PFSK-1 (cell line): ENCODE data around the gene SMIM31. TPM values are rescaled to one million over a fixed set of nuclear protein-coding genes. Genes with fewer than 3 reads are reported as not detected.

Experiments used
- FOXP2 ChIP-seq: optimal IDR thresholded peaks from 2 replicates; pipeline ENCODE3; 2011; ENCODE audit warnings: borderline replicate concordance, control low read depth, inconsistent platforms; ENCODE audit not compliant: insufficient read depth; ENCODE audit errors: extremely low read length, extremely low read depth
- POLR2AphosphoS5 ChIP-seq: IDR thresholded peaks from 2 replicates; pipeline ENCODE4 v1.6.1; 2012; ENCODE audit warnings: low read depth, mild to moderate bottlenecking, control low read depth, low read length, moderate library complexity
- SIN3A ChIP-seq: IDR thresholded peaks from 2 replicates; pipeline ENCODE4 v1.6.1; 2012; ENCODE audit warnings: mild to moderate bottlenecking, low read length, moderate library complexity, borderline replicate concordance; ENCODE audit not compliant: insufficient read depth
- TAF1 ChIP-seq: IDR thresholded peaks from 2 replicates; pipeline ENCODE4 v1.6.1; 2012; ENCODE audit warnings: low read length, control low read depth, borderline replicate concordance; ENCODE audit not compliant: insufficient read depth
- polyA plus RNA-seq: library from polyadenylated mRNA; unstranded; fragments of >200 nt; gene quantifications from one replicate; pipeline ENCODE4 v1.2.1, GENCODE V29; 2012; ENCODE audit warnings: low read depth, missing spikeins; ENCODE audit not compliant: insufficient read length
- TF ChIP-seq, protein P1 (sequence below), 2 experiments: IDR thresholded peaks; 2 replicates each; pipeline versions ENCODE4 v1.6.1 to v1.8.0; 2011 to 2012; ENCODE audit warnings: low read depth in 2 of 2, low read length in 2 of 2, control low read depth in 1 of 2, inconsistent platforms in 1 of 2, mild to moderate bottlenecking in 1 of 2, moderate library complexity in 1 of 2; ENCODE audit not compliant: insufficient read depth in 1 of 2

SMIM31 gene
- polyA plus RNA-seq: not detected

DNA sequence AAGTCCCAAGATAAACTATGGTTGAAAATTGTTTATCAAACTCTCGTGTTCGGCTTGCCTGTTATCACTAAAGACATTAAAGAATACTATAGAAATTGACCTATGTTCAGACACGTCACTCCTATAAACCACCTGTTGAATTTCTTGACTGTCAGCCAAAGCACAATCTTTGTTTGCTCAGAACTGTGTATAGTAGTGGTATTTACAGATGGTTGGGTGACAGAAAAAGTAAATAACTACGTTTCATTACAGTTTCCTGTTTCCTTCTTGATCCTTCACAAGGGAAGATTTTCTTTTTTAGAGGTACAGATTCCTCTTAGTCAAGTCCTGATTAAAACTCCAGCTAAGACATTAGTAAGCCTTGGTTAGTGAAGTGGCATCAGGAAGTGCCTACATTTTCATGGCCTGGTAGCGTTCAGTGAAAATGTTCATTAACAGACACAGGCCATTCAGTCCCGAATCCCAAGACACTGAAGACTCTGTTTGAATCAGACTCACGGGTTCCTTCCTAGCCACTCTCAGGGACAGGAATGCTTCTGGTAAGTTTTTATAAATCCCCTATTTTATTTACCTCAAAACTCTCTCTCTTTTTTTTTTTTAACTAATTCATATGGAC lies at the start of gene SMIM31:
SMIM31 (plus strand) TSS at position 259 of the 616 bp plus-strand sequence. CDS start 16,313 bp downstream, outside the sequence.
- TF ChIP-seq, protein P1, sequence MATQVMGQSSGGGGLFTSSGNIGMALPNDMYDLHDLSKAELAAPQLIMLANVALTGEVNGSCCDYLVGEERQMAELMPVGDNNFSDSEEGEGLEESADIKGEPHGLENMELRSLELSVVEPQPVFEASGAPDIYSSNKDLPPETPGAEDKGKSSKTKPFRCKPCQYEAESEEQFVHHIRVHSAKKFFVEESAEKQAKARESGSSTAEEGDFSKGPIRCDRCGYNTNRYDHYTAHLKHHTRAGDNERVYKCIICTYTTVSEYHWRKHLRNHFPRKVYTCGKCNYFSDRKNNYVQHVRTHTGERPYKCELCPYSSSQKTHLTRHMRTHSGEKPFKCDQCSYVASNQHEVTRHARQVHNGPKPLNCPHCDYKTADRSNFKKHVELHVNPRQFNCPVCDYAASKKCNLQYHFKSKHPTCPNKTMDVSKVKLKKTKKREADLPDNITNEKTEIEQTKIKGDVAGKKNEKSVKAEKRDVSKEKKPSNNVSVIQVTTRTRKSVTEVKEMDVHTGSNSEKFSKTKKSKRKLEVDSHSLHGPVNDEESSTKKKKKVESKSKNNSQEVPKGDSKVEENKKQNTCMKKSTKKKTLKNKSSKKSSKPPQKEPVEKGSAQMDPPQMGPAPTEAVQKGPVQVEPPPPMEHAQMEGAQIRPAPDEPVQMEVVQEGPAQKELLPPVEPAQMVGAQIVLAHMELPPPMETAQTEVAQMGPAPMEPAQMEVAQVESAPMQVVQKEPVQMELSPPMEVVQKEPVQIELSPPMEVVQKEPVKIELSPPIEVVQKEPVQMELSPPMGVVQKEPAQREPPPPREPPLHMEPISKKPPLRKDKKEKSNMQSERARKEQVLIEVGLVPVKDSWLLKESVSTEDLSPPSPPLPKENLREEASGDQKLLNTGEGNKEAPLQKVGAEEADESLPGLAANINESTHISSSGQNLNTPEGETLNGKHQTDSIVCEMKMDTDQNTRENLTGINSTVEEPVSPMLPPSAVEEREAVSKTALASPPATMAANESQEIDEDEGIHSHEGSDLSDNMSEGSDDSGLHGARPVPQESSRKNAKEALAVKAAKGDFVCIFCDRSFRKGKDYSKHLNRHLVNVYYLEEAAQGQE (IDR thresholded peaks at IDR 0.05; ENCODE audit: insufficient read depth in 1 of 2, low read depth in 2 of 2, low read length in 2 of 2): no peak
- TF ChIP-seq POLR2AphosphoS5 (no peak), TAF1 (no peak), SIN3A (no peak), FOXP2 (no peak)

DNA sequence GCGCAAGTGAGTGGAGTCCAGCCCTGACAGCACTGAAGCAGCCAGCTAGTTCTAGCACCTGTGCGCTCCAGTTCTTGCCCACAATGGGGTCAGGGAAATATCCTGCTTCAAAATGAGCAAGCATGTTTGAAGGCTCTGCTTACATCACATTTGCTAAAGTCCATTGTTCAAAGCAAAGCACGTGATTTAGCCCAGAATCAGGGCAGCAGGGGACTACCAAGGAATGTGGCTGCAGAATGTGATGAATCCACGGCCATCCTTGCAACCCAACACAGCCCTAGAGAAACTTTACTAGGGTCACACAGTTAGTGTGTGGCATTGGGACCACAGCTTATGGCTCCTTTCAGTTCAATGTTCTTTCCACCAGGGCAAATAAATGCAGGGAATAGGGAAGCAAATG lies 47.3 kb upstream of the SMIM31 start:
- TF ChIP-seq POLR2AphosphoS5 (no peak), TAF1 (no peak), SIN3A (no peak), FOXP2 (no peak)
- TF ChIP-seq, protein P1 (IDR thresholded peaks at IDR 0.05; ENCODE audit: insufficient read depth in 1 of 2, low read depth in 2 of 2, low read length in 2 of 2): no peak

DNA sequence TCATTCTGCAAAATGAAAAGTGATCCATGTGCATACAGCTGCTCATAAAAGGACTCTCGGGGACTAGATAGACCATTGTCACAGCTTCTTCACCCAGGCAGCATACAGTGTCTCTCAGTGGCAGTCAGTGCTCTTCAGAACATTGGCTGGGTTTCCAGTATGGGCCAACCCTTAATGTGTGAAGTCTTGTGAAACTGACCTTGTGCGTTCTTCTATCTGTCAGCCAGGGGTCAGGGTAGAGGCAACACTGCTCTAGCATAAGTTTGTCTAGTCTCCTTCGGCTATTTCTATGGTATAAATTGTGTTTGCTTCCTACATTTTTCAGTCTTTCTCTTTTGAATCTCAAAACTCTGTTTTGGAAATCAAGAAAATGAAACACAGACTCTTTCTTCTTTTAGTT lies 37.0 kb upstream of the SMIM31 start:
- no peak for TF ChIP-seq TAF1
- TF ChIP-seq SIN3A: no peak
- TF ChIP-seq, protein P1 (IDR thresholded peaks at IDR 0.05; ENCODE audit: insufficient read depth in 1 of 2, low read depth in 2 of 2, low read length in 2 of 2): no peak
- TF ChIP-seq FOXP2: no peak
- no peak for TF ChIP-seq POLR2AphosphoS5

DNA sequence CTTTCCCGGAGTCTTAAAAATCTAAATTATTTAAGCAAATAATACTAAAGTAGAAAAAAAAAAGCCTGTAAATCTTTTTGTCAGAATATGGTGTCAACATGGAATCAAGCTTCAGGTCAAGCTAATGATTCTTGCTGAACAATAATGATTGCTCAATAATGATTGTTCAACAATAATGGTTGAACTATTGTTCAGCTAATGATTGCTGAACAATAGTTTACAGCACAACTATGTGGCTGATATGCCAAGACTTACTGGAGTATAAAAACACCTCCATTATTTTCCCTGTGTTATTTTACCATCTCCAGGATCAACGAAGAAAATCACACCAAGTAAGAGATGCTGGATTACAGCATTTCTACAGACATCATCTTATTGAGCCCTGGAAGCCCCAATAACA lies 35.1 kb upstream of the SMIM31 start:
- TF ChIP-seq, protein P1 (IDR thresholded peaks at IDR 0.05; ENCODE audit: insufficient read depth in 1 of 2, low read depth in 2 of 2, low read length in 2 of 2): no peak

DNA sequence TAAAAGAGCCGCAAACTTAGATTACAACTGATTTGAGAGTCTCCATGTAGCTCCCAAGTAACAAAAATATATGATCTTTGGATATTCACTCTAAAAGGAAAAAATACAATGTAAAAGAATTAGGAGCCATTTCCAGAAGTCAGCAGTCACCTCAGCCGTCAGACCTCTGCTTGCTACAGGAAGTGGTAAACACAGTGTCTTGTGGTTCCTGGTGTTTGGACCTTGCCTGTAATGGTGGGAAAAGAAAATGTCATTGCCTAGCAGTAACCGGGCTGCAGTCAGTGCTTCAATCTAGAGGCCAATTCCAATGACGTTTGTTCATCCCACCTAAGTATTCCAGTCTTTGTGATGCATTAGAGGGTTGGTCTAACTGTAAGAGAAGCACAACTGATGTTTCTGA lies 28.9 kb upstream of the SMIM31 start:
- TF ChIP-seq SIN3A: no peak
- TF ChIP-seq POLR2AphosphoS5: no peak
- no peak for TF ChIP-seq FOXP2
- TF ChIP-seq, protein P1 (IDR thresholded peaks at IDR 0.05; ENCODE audit: insufficient read depth in 1 of 2, low read depth in 2 of 2, low read length in 2 of 2): no peak
- TF ChIP-seq TAF1: no peak
